Caco-2 (cell line): ENCODE measurements around the gene ORMDL3. TPM values are rescaled to one million over a fixed set of nuclear protein-coding genes. Genes with fewer than 3 reads are reported as not detected.

Source experiments
- BruUV-seq: library from RNA; stranded (reverse); fragments of 400-500 nt; replicated peaks from 2 replicates; lab custom pipeline; 2021; lab: Mats Ljungman, UMichigan
- CTCF ChIA-PET: fragments of 300-600 bp; sonication (Branson Sonifier 250); formaldehyde crosslinking; loops from one replicate; lab custom pipeline; 2022; ENCODE audit warnings: antibody characterized with exemption; lab: Charles Lee
- POLR2A ChIA-PET: fragments of 300-600 bp; sonication (Branson Sonifier 250); formaldehyde crosslinking; loops from one replicate; lab custom pipeline; 2022; ENCODE audit warnings: antibody characterized with exemption; lab: Charles Lee
- DNase-seq, 2 experiments: peaks; one replicate each; pipeline versions ENCODE4 v3.0.0 to v3.0.0-alpha.2; 2020 to 2022
- H3K27me3 ChIP-seq: replicated peaks from 2 replicates; pipeline ENCODE4 v1.6.0; 2011; ENCODE audit warnings: low read length; ENCODE audit not compliant: control insufficient read depth, insufficient read depth
- H3K36me3 ChIP-seq: 2 replicates; pipeline ENCODE4 v1.5.1; 2011; ENCODE audit warnings: low read length; ENCODE audit not compliant: control insufficient read depth, insufficient read depth
- H3K4me1 ChIP-seq: fragments of 250-450 bp; sonication (Bioruptor Pico); 2 replicates; pipeline ENCODE4 v1.5.1; 2020; ENCODE audit warnings: mild to moderate bottlenecking
- H3K4me3 ChIP-seq: 2 replicates; pipeline ENCODE4 v1.5.1; 2011; ENCODE audit warnings: low read depth, mild to moderate bottlenecking, control low read depth, low read length
- H3K9me3 ChIP-seq: fragments of 250-450 bp; sonication (Bioruptor Pico); 2 replicates; pipeline ENCODE4 v1.5.1; 2020; ENCODE audit warnings: mild to moderate bottlenecking, moderate library complexity
- H3K27ac Mint-ChIP-seq: one replicate; pipeline ENCODE4 v1.8.0; 2022; ENCODE audit warnings: mixed read lengths; ENCODE audit not compliant: unreplicated experiment
- H3K27me3 Mint-ChIP-seq: one replicate; pipeline ENCODE4 v1.8.0; 2022; ENCODE audit warnings: mixed read lengths; ENCODE audit not compliant: insufficient read depth, unreplicated experiment
- H3K36me3 Mint-ChIP-seq: one replicate; pipeline ENCODE4 v1.8.0; 2022; ENCODE audit warnings: mild to moderate bottlenecking, mixed read lengths; ENCODE audit not compliant: insufficient read depth, unreplicated experiment
- H3K4me1 Mint-ChIP-seq: one replicate; pipeline ENCODE4 v1.8.0; 2022; ENCODE audit warnings: low read depth, mixed read lengths; ENCODE audit not compliant: unreplicated experiment
- H3K4me3 Mint-ChIP-seq: one replicate; pipeline ENCODE4 v1.8.0; 2022; ENCODE audit warnings: mild to moderate bottlenecking, moderate library complexity, mixed read lengths; ENCODE audit not compliant: unreplicated experiment
- H3K9me3 Mint-ChIP-seq: one replicate; pipeline ENCODE4 v1.8.0; 2022; ENCODE audit warnings: mixed read lengths; ENCODE audit not compliant: unreplicated experiment
- CTCF ChIP-seq, 2 experiments: fragments of 200-600 bp in 1 of 2; IDR thresholded peaks; 1 replicate in 1 of 2; 2 replicates in 1 of 2; pipeline versions ENCODE4 v1.5.1 to v1.8.0; 2011 to 2022; ENCODE audit warnings: antibody characterized with exemption in 1 of 2, control low read depth in 1 of 2, inconsistent platforms in 1 of 2, low read depth in 1 of 2, low read length in 1 of 2, mild to moderate bottlenecking in 1 of 2, moderate library complexity in 1 of 2; ENCODE audit not compliant: insufficient read depth in 1 of 2, severe bottlenecking in 1 of 2, unreplicated experiment in 1 of 2
- intact Hi-C: fragments of 100-400 bp; cut with micrococcal nuclease; formaldehyde crosslinking; loops from one replicate; pipeline ENCODE4 v1.10.0; 2022; ENCODE audit not compliant: unreplicated experiment
- total RNA-seq: library from RNA; stranded (reverse); gene quantifications from 2 replicates; pipeline ENCODE4 v1.2.3, GENCODE V29; 2022

ORMDL3 gene
- total RNA-seq, 1 experiment from 2014 or later: 75.2 TPM

DNA sequence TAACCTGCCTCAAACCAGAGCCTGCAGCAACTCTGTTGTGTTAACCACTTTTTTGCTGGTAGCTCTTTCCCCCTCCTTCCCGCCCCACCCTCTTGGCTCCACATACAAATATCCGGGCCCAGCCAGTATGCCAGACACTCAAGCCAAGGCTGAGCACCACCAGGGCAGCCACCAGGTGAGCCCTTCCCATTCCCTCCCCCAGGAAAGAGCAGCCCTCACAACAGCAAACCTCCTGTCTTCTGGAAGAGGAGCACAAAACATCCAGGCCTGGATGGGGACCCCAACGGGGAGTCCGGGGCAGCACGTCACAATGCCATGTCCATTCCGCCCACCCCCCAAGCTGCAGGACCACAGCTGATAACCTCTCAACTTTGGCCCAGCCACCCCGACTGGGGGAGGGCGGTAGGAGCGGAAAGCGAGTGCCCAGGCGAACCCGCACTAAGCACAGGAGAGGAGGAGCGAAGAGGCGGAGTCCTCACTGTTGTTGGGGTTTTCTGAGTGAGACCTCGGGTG lies 757 bp downstream of the ORMDL3 start:
- BruUV-seq: no TSS peak
- Mint-ChIP-seq H3K4me3 (peak overlapping the region; percentile 87), H3K27me3 (no peaks in the 10 kb centered on the region), H3K9me3 (no peaks in the 10 kb centered on the region), H3K4me1 (peaks cover 7% of the 10 kb centered on the region), H3K36me3 (peaks cover 27% of the 10 kb centered on the region), H3K27ac (peak overlapping the region; percentile 97)
- Histone ChIP-seq H3K4me1 (peaks cover 29% of the 10 kb centered on the region), H3K27me3 (no peaks in the 10 kb centered on the region), H3K4me3 (peak overlapping the region; percentile 89), H3K9me3 (no peaks in the 10 kb centered on the region), H3K36me3 (no peaks in the 10 kb centered on the region)
- intact Hi-C loops: loop anchor here (1.0 to 5.0 kb wide), 2 partner anchors 10 to 144 kb away; no protein-coding TSS in a partner anchor
- ChIA-PET POLR2A (interaction anchor here (0.7 to 1.5 kb wide), 3 partner anchors 26 to 239 kb away, joined by 4 to 5 read pairs (median 4); partner anchors contain the start of genes PGAP3 and PSMD3), CTCF (interaction anchor here (2.0 kb wide), 1 partner anchor 54 kb away, joined by 8 read pairs; the partner anchor contains the start of gene PSMD3)
- peak in 1 of 2 experiments; percentile 2 for TF ChIP-seq CTCF (IDR thresholded peaks at IDR 0.05; ENCODE audit: insufficient read depth in 1 of 2, low read depth in 1 of 2, low read length in 1 of 2, severe bottlenecking in 1 of 2, unreplicated experiment in 1 of 2)
- DNase-seq: peak; percentile 50 to 54

DNA sequence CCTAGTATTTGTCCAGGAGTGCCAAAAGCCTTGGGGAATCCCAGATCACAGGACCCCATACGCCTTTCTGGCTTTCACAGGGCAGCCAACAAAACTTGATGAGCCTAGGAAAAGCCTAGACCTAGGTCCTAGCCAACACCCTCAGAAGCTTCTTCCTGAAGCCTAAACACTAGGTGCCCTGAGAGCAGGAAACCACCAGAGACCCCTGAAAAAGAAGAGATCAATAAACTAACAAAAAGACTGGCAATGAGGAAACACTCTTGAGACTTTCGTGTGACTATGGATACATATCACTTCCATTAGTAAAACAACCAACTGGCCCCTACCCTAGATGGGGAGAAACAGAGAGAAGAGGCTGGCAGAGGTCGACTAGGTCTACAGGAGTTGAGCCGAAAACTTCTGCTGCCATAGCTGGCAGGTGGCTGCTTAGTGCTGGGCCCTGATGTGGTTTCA lies 1.2 kb downstream of the ORMDL3 start:
- Mint-ChIP-seq H3K27me3 (no peaks in the 10 kb centered on the region), H3K27ac (peak overlapping the region; percentile 97), H3K4me3 (peak overlapping the region; percentile 87), H3K4me1 (peaks cover 7% of the 10 kb centered on the region), H3K9me3 (no peaks in the 10 kb centered on the region), H3K36me3 (peaks cover 31% of the 10 kb centered on the region)
- no peaks in the 10 kb centered on the region for H3K36me3 ChIP-seq
- intact Hi-C loops: loop anchor here (1.0 to 5.0 kb wide), 2 partner anchors 10 to 144 kb away; no protein-coding TSS in a partner anchor
- POLR2A ChIA-PET: no interaction called here
- peak overlapping the region; percentile 89 for H3K4me3 ChIP-seq
- no peak for TF ChIP-seq CTCF (IDR thresholded peaks at IDR 0.05; ENCODE audit: insufficient read depth in 1 of 2, low read depth in 1 of 2, low read length in 1 of 2, severe bottlenecking in 1 of 2, unreplicated experiment in 1 of 2)
- H3K4me1 ChIP-seq: peaks cover 29% of the 10 kb centered on the region
- CTCF ChIA-PET: interaction anchor here (2.0 kb wide), 1 partner anchor 54 kb away, joined by 8 read pairs; the partner anchor contains the start of gene PSMD3
- no peaks in the 10 kb centered on the region for H3K27me3 ChIP-seq
- no peak for DNase-seq
- TSS peak; percentile 4 for BruUV-seq
- no peaks in the 10 kb centered on the region for H3K9me3 ChIP-seq

GRCh38 chr17:39925282-39926134 lies 1.9 kb downstream of the ORMDL3 start:
- Histone ChIP-seq H3K4me1 (peaks cover 29% of the 10 kb centered on the region), H3K4me3 (no peak overlapping the region; the same call in 1 of the 2 replicates), H3K36me3 (no peaks in the 10 kb centered on the region), H3K27me3 (no peaks in the 10 kb centered on the region), H3K9me3 (no peaks in the 10 kb centered on the region)
- no peak for DNase-seq
- no TSS peak for BruUV-seq
- Mint-ChIP-seq H3K36me3 (peaks cover 35% of the 10 kb centered on the region), H3K4me1 (peaks cover 7% of the 10 kb centered on the region), H3K27me3 (no peaks in the 10 kb centered on the region), H3K9me3 (no peaks in the 10 kb centered on the region), H3K27ac (no peak overlapping the region), H3K4me3 (peak overlapping the region; percentile 87)
- no peak for TF ChIP-seq CTCF (IDR thresholded peaks at IDR 0.05; ENCODE audit: insufficient read depth in 1 of 2, low read depth in 1 of 2, low read length in 1 of 2, severe bottlenecking in 1 of 2, unreplicated experiment in 1 of 2)
- ChIA-PET CTCF (interaction anchor here (2.0 kb wide), 1 partner anchor 55 kb away, joined by 8 read pairs; the partner anchor contains the start of gene PSMD3), POLR2A (interaction anchor here (0.7 kb wide), 1 partner anchor 25 kb away, joined by 3 read pairs; no protein-coding TSS in a partner anchor)
- intact Hi-C loops: loop anchor here (1.0 to 5.0 kb wide), 2 partner anchors 9 to 143 kb away; no protein-coding TSS in a partner anchor
